Limb (tissue), 2 donors: ENCODE results near the gene KDM4B.
"Not testable (repeated sequence)": the region's sequence is repeated elsewhere in the genome, so short reads cannot be mapped to it uniquely, and the experiment has no call there.

ENCODE experiments used
- DNase-seq, 2 donors: peaks; one replicate each; pipeline ENCODE4 v3.0.0-alpha.2; 2016; ENCODE audit errors: extremely low spot score in 2 of 2

Gene KDM4B

GRCh38 chr19:5160158-5160795, 191.4 kb downstream of the KDM4B start:
- DNase-seq = not testable (repeated sequence)

- not testable (repeated sequence) for DNase-seq
These were observed 196.2 kb downstream of the KDM4B start for GRCh38 chr19:5164845-5165696.

GRCh38 chr19:5165697-5166019, 196.7 kb downstream of the KDM4B start:
- DNase-seq = no peak

DNA sequence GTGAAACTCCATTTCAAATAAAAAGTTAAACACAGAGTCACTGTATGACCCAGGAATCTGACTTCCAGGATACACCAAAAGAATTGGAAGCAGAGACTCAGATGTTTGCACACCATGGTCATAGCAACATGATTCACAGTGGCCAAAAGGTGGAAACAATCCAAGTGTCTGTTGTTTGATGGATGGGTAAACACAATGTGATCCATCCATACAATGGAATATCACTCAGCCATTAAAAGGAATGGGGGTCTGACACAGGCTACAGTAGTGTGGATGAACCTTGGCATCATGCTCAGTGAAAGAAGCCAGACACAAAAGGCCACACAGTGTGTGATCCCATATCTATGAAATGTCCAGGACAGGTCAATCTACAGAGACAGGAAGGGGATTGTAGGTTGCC, 197.3 kb downstream of the KDM4B start:
- DNase-seq = no peak

GRCh38 chr19:5170329-5170745, 201.4 kb downstream of the KDM4B start:
- DNase-seq = peak in 1 of 2 donors; percentile 37

DNA sequence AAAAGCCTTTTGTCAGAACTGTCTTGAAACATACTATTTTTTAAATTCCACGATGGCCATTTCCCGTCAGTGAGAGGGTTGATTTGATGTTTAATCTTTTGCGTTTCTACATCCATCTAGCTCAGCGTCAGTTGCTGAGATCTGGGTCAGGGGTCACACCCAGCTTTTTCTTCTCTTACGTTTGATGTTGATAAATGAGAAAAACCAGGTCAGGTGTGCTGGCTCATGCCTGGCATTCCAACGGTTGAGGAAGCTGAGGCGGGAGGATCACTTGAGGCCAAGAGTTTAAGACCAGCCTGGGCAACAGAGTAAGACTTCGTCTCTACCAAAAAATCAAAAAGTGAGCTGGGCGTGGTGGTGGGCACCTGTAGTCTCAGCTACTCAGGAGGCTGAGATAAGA, 202.8 kb downstream of the KDM4B start:
- no peak for DNase-seq

DNA sequence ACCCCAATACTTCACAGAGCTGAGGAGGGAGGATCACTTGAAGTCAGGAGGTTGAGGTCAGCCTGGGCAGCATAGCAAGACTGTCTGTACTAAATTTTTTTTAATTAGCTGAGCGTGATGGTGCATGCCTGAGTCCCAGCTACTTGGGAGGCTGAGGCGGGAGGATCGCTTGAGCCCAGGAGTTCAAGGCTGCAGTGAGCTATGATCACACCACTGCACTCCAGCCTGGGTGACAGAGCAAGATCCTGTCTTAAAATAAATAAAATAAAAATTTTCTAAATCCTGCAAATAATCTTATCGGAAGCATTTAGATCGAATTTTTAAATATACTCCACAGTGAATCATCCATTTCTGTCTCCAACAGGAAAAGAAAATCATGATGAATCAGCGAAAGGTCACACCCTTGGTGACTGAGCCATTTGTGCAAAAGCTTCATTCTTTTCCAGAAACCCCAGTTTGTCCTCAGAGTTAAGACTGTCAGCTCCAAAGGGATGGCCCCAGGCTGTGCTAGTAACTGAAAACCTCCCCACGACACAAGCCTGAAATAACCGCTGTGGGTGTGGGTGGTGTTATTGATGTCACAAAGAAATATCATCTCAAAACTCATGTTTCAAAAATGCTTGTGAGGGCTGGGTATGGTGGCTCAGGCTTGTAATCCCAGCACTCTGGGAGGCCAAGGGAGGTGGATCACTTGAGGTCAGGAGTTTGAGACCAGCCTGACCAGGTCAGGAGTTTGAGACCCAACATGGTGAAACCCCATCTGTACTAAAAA, 204.1 kb downstream of the KDM4B start:
- no peak for DNase-seq

DNA sequence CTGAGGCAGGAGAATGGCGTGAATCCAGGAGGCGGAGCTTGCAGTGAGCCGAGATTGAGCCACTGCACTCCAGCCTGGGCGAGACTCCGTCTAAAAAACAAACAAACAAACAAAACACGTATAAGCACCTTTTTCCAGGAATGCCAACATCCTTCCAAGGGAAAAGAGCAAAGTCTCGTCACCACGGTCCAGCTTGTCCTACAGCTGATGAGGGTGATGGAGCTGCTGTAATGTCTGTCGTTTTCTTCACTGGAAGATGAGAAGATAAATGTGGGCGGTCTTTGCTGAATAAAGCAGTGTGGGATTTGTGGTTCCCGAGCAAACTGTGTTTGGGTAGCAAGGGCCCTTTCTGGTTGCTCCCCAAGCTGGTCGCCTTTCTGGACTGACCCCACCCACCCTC, 205.1 kb downstream of the KDM4B start:
- DNase-seq = no peak

- no peak for DNase-seq
These were observed 209.0 kb downstream of the KDM4B start for GRCh38 chr19:5177745-5178450.

DNA sequence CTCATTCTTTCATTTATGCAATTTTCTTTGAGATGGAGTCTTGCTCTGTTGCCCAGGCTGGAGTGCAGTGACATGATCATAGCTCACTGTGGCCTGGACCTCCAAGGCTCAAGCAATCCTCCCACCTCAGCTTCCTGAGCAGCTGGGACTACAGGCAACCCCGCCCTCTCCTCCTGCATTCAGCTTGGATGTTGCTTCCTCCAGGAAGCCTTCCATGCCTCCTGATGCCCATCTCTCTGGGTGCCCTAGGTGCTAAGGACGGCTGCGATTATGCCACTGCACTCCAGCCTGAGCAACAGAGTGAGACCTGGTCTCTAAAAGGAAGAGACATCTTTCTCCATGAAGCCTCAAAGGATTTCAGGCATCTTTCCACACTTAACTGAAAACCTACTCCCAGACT, 209.9 kb downstream of the KDM4B start:
- DNase-seq = no peak

GRCh38 chr19:5179256-5179655, 210.3 kb downstream of the KDM4B start:
- peak in 1 of 2 donors; percentile 58 for DNase-seq

- DNase-seq = no peak
These were observed 212.4 kb downstream of the KDM4B start for GRCh38 chr19:5181329-5181728.

DNA sequence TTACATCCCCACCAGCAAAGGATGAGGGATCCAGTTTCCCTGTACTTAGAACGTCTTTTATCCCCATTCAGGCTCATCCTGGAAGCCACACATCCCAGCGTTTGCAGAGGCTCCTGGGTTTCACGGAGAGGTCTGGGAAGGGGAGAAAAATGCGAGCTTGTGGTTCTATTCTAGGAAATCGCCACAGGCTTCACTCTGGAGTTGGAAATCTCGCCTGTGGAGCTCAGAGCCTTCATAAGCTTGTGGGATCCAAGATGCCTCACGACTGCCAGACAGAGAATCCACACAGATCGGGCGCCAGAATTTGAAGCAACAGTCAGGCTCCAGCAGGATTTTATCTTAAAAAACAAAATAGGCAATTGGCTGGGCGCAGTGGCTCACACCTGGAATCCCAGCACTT, 213.8 kb downstream of the KDM4B start:
- peak in 1 of 2 donors; percentile 5 for DNase-seq

DNA sequence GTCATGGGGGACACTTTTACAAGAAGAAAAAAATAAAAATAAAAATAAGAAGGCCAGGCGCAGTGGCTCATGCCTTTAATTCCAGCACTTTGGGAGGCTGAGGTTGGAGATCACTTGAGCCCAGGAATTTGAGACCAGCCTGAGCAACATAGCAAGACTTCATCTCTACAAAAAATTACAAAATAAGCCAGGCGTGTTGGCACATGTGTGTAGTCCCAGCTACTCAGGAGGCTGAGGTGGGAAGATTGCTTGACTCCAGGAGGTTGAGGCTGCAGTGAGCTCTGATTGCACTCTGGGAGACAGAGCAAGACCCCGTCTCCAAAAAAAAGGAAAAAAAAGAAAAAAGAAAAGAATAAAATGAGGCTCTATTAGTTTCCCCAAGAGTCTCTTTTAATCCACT, 214.7 kb downstream of the KDM4B start:
- DNase-seq = no peak

DNA sequence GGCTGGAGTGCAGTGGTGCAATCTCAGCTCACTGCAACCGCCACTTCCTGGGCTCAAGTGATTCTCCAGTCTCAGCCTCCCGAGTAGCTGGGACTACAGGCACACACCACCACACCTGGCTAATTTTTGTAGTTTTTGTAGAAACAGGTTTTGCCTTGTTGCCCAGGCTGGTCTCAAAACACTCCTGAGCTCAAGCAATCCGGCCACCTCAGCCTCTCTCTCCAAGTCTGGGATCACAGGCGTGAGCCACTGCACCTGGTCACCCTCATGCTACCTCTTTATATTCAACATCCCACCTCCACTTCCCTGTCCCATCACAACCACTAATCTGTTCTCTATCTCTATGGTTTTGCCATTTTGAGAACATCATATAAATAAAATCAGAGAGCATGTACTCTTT, 216.0 kb downstream of the KDM4B start:
- DNase-seq = no peak

DNA sequence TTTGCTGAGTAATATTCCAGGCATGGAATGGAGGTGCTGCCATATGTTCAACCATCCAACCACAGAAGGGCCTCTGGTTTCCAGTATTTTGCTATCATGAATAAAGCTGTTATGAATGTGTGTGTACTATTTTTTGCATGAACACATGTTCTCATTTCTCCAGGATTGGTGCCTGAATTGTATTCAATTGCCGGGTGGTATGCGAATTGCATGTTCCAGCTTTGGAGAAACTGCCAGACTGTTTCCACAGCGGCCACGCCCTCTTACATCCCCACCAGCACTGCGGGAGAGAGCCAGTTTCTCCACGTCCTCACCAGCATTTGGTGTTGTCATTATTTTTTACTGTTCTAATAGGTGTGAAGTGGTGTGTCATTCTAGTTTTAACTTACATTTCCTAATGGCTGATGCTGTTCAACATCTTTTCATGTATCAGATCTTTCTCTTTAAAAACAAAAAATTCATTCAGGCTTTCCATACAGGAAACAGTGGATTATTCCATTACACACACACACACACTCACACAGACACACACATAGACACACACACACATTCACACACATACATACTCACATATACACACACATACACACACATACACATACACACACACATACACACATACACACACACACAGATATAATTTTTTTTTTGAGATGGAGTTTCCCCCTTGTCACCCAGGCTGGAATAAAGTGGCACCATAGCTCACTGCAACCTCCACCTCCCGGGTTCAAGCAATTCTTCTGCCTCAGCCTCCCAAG, 217.6 kb downstream of the KDM4B start:
- peak in 1 of 2 donors; percentile 15 for DNase-seq

DNA sequence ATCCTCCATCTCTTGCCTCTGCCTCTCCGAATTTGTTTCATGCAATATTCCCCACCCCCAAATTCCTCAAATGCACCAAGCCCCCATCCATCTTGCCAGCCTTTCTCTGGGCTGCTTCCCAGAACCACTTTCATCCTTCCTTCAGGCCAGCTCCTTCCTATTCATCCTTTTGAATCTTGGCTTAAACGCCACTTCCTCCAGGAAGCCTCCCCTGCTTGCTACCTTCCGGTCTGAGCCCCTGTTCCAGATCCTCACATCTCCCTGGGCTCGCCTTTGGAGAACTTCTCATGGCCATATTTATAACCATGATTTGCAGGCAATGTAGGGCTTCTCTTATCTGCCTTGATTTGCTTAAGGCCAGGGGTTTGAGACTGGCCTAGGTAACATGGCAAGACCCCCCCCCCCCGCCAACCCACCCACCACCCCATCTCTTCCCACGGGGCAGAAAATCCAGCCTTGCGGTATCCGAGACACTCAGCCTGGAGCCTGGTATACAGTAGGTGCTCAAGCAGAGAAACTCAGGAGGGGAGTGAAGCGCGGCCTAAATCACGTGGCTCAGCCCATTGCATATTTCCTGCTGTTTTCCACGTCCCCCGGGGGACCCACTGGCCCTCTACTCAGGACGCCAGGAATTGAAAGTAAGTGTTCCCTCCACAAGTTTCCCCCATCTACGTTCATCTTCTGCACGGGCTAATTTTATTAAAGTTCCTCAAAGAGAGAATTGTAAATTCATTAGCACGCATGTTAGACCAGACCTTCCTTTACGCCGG, 219.8 kb downstream of the KDM4B start:
- no peak for DNase-seq

- no peak for DNase-seq
These were observed 220.3 kb downstream of the KDM4B start for GRCh38 chr19:5189318-5189607.

DNA sequence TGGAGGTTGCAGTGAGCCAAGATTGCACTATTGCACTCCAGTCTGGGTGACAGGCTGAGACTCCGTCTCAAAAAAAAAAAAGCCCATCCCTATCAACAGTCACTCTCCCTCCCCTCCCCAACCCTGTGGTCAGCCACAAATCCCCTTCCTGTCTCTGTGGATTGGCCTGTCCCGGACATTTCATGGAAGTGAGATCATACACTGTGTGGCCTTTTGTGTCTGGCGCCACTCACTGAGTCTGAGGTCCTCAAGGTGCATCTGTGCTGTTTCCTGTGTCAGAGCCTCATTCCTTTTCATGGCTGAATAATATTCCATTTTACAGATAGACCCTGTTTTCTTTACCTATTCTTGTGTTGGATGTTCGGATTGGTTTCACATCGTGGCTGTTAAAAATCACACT, 222.2 kb downstream of the KDM4B start:
- DNase-seq = no peak

DNA sequence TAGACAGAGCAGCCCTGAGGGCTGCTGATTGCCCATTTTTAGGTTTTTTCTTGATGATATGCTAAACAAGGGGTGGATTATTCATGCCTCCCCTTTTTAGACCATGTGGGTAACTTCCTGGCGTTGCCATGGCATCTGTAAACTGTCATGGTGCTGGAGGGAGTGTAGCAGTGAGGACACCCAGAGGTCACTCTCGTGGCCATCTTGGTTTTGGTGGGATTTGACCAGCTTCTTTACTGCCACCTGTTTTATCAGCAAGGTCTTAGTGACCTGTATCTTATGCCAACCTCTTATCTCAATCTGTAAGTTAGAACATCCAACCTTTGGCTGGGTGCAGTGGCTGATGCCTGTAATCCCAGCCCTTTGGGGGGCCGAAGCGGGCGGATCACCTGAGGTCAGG, 223.7 kb downstream of the KDM4B start:
- DNase-seq = no peak
